GM23248 (cell line): ENCODE results near the gene SV2C.

Experiments
- EZH2 ChIP-seq: fragments of 200-600 bp; sonication (generic); IDR thresholded peaks from 2 replicates; pipeline ENCODE4 v1.6.1; 2018; ENCODE audit warnings: antibody characterized with exemption, mild to moderate bottlenecking; ENCODE audit not compliant: insufficient read depth, poor library complexity, severe bottlenecking
- EZH2phosphoT487 ChIP-seq: fragments of 200-600 bp; sonication (generic); IDR thresholded peaks from 2 replicates; pipeline ENCODE4 v1.6.1; 2018; ENCODE audit warnings: antibody characterized with exemption, moderate library complexity, mild to moderate bottlenecking, low read depth; ENCODE audit not compliant: insufficient read depth

DNA sequence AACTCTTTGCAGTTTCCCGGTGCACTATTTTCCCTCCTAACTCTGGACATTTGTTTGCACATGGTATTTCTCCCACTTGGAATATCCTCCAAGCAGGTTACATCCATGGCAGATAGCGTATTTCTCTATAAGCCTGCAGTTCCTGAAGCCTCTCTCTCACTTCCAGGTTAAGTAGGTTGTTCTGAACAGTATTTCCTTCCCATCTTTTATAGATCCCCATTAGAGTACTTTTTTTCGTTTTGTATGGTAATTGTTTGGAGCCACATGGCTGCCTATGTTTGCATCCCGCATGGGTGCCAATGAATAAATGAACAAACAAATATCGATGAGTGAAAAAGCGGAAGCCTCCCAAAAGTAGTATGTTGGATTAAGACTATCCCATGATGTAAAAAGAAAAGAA, 206.5 kb downstream of the SV2C start:
- no peak for TF ChIP-seq EZH2
- no peak for TF ChIP-seq EZH2phosphoT487
